ENCODE measurements around the gene GMDS. TPM values are rescaled to one million over a fixed set of nuclear protein-coding genes. Genes with fewer than 3 reads are reported as not detected.

GMDS gene
- total and polyA plus RNA-seq, 4 donors = 7.3 to 28.3 (median 16.1) TPM

- Histone ChIP-seq H3K27me3 (ENCODE audit: control insufficient read depth in 3 of 3, insufficient read depth in 3 of 3, low read length in 2 of 3) (no peaks in the 10 kb centered on the region), H3K4me1 (ENCODE audit: control insufficient read depth in 5 of 5, insufficient read depth in 5 of 5, low read length in 5 of 5) (no peaks in the 10 kb centered on the region), H3K9ac (ENCODE audit: insufficient read depth in 1 of 2, low read length in 2 of 2) (no peak overlapping the region), H3K36me3 (ENCODE audit: control insufficient read depth in 4 of 4, insufficient read depth in 4 of 4, low read length in 4 of 4) (peaks cover 0 to 2% (median 0%) of the 10 kb centered on the region in 4 donors), H3K9me3 (ENCODE audit: control insufficient read depth in 4 of 4, insufficient read depth in 3 of 4, low read length in 3 of 4) (no peaks in the 10 kb centered on the region), H3K27ac (ENCODE audit: low read depth in 1 of 2, low read length in 1 of 2) (no peak overlapping the region), H3K4me3 (no peak overlapping the region)
- DNase-seq = no peak
- TF ChIP-seq CTCF (IDR thresholded peaks at IDR 0.05; ENCODE audit: control extremely low read depth, extremely low read depth) = no peak
- no peak for ATAC-seq (ENCODE audit: insufficient read depth, low FRiP score)
- 75 to 81% methylated on average over 4 of the region's 4 CpGs for WGBS, 2 donors
These were observed 591.4 kb downstream of the GMDS start for GRCh38 chr6:1654054-1654453.

GRCh38 chr6:1652842-1653241, 592.6 kb downstream of the GMDS start:
- no peak for TF ChIP-seq CTCF (IDR thresholded peaks at IDR 0.05; ENCODE audit: control extremely low read depth, extremely low read depth)
- no peak overlapping the region for H3K9ac ChIP-seq (ENCODE audit: insufficient read depth in 1 of 2, low read length in 2 of 2)
- H3K9me3 ChIP-seq (ENCODE audit: control insufficient read depth in 4 of 4, insufficient read depth in 3 of 4, low read length in 3 of 4) = no peaks in the 10 kb centered on the region
- H3K27me3 ChIP-seq (ENCODE audit: control insufficient read depth in 3 of 3, insufficient read depth in 3 of 3, low read length in 2 of 3) = no peaks in the 10 kb centered on the region
- peaks cover 0 to 2% (median 0%) of the 10 kb centered on the region in 4 donors for H3K36me3 ChIP-seq (ENCODE audit: control insufficient read depth in 4 of 4, insufficient read depth in 4 of 4, low read length in 4 of 4)
- H3K27ac ChIP-seq (ENCODE audit: low read depth in 1 of 2, low read length in 1 of 2) = no peak overlapping the region
- no peak overlapping the region for H3K4me3 ChIP-seq
- ATAC-seq (ENCODE audit: insufficient read depth, low FRiP score) (no peak), DNase-seq (no peak)
- no peaks in the 10 kb centered on the region for H3K4me1 ChIP-seq (ENCODE audit: control insufficient read depth in 5 of 5, insufficient read depth in 5 of 5, low read length in 5 of 5)
- 94 to 96% methylated on average over 10 of the region's 10 CpGs for WGBS, 2 donors

GRCh38 chr6:1651362-1651761, 594.0 kb downstream of the GMDS start:
- no peak for TF ChIP-seq CTCF (IDR thresholded peaks at IDR 0.05; ENCODE audit: control extremely low read depth, extremely low read depth)
- Histone ChIP-seq H3K9ac (ENCODE audit: insufficient read depth in 1 of 2, low read length in 2 of 2) (no peak overlapping the region), H3K27ac (ENCODE audit: low read depth in 1 of 2, low read length in 1 of 2) (no peak overlapping the region), H3K4me3 (no peak overlapping the region), H3K9me3 (ENCODE audit: control insufficient read depth in 4 of 4, insufficient read depth in 3 of 4, low read length in 3 of 4) (no peaks in the 10 kb centered on the region), H3K27me3 (ENCODE audit: control insufficient read depth in 3 of 3, insufficient read depth in 3 of 3, low read length in 2 of 3) (no peaks in the 10 kb centered on the region), H3K36me3 (ENCODE audit: control insufficient read depth in 4 of 4, insufficient read depth in 4 of 4, low read length in 4 of 4) (no peaks in the 10 kb centered on the region), H3K4me1 (ENCODE audit: control insufficient read depth in 5 of 5, insufficient read depth in 5 of 5, low read length in 5 of 5) (no peaks in the 10 kb centered on the region)
- DNase-seq = no peak
- ATAC-seq (ENCODE audit: insufficient read depth, low FRiP score) = no peak
- 97 to 99% methylated on average over 3 of the region's 3 CpGs for WGBS, 2 donors

All from lung (tissue), 12 donors.